A549 (cell line): ENCODE results near the gene PRKN.

Source experiments
- CBX2 ChIP-seq: fragments of 200-600 bp; sonication (generic); IDR thresholded peaks from 2 replicates; pipeline ENCODE4 v1.6.1; 2016; ENCODE audit warnings: low read depth, mild to moderate bottlenecking, borderline replicate concordance
- CEBPB ChIP-seq, 2 experiments: fragments of >200 bp in 1 of 2; sonication (Bioruptor Twin) in 1 of 2; formaldehyde crosslinking in 1 of 2; IDR thresholded peaks; 2 replicates each; pipeline ENCODE4 v1.6.1; 2012 to 2016
- ESRRA ChIP-seq: fragments of 150-350 bp; IDR thresholded peaks from 2 replicates; pipeline ENCODE4 v1.6.1; 2014; ENCODE audit warnings: mild to moderate bottlenecking, low read length, borderline replicate concordance
- HDAC2 ChIP-seq: fragments of 200-600 bp; sonication (generic); IDR thresholded peaks from 2 replicates; pipeline ENCODE4 v1.6.1; 2016
- KDM1A ChIP-seq: fragments of 200-600 bp; sonication (generic); IDR thresholded peaks from 2 replicates; pipeline ENCODE4 v1.6.1; 2016; ENCODE audit warnings: low read depth, mild to moderate bottlenecking
- MAFK ChIP-seq: fragments of 450-650 bp; IDR thresholded peaks from 2 replicates; pipeline ENCODE4 v1.6.1; 2014; ENCODE audit not compliant: partially characterized antibody
- MYC ChIP-seq: IDR thresholded peaks from 2 replicates; pipeline ENCODE4 v1.6.1; 2012; ENCODE audit warnings: mild to moderate bottlenecking, inconsistent platforms, low read length, improper control_type of control experiment, borderline replicate concordance
- POLR2A ChIP-seq: IDR thresholded peaks from 2 replicates; pipeline ENCODE4 v1.6.1; 2012; ENCODE audit warnings: mild to moderate bottlenecking, low read length
- POLR2AphosphoS2 ChIP-seq: conservative IDR thresholded peaks from 2 replicates; pipeline ENCODE4 v1.6.1; 2012; ENCODE audit warnings: low read length, improper control_type of control experiment, inconsistent platforms
- RARB ChIP-seq: fragments of 250-450 bp; sonication (Bioruptor Pico); IDR thresholded peaks from 2 replicates; pipeline ENCODE4 v1.8.0; 2021; ENCODE audit warnings: mild to moderate bottlenecking, moderate library complexity
- RFX5 ChIP-seq: fragments of 450-650 bp; IDR thresholded peaks from 2 replicates; pipeline ENCODE4 v1.7.1; 2014; ENCODE audit warnings: antibody characterized with exemption, mild to moderate bottlenecking, moderate library complexity
- SMC3 ChIP-seq: fragments of >200 bp; sonication (Bioruptor Twin); formaldehyde crosslinking; IDR thresholded peaks from 3 replicates; pipeline ENCODE4 v1.6.1; 2018; ENCODE audit warnings: inconsistent platforms
- TF ChIP-seq, protein P1 (sequence below): fragments of >200 bp; sonication (Bioruptor Twin); formaldehyde crosslinking; IDR thresholded peaks from 3 replicates; pipeline ENCODE4 v1.5.1; 2016
- TF ChIP-seq, protein P2 (sequence below): fragments of 200-600 bp; sonication (generic); IDR thresholded peaks from 2 replicates; pipeline ENCODE4 v1.6.1; 2016; ENCODE audit warnings: antibody characterized with exemption, mild to moderate bottlenecking, moderate library complexity

GRCh38 chr6:161840380-161840779 is 887.2 kb downstream of the PRKN start:
- TF ChIP-seq, protein P1, sequence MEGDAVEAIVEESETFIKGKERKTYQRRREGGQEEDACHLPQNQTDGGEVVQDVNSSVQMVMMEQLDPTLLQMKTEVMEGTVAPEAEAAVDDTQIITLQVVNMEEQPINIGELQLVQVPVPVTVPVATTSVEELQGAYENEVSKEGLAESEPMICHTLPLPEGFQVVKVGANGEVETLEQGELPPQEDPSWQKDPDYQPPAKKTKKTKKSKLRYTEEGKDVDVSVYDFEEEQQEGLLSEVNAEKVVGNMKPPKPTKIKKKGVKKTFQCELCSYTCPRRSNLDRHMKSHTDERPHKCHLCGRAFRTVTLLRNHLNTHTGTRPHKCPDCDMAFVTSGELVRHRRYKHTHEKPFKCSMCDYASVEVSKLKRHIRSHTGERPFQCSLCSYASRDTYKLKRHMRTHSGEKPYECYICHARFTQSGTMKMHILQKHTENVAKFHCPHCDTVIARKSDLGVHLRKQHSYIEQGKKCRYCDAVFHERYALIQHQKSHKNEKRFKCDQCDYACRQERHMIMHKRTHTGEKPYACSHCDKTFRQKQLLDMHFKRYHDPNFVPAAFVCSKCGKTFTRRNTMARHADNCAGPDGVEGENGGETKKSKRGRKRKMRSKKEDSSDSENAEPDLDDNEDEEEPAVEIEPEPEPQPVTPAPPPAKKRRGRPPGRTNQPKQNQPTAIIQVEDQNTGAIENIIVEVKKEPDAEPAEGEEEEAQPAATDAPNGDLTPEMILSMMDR: no peak
- TF ChIP-seq HDAC2 (no peak), KDM1A (no peak), CEBPB (IDR thresholded peaks at IDR 0.05) (no peak), RFX5 (no peak), MYC (no peak), POLR2A (no peak), SMC3 (no peak), ESRRA (no peak), POLR2AphosphoS2 (no peak), RARB (CRISPR knock-in tag) (no peak), CBX2 (no peak), MAFK (no peak)
- TF ChIP-seq, protein P2, sequence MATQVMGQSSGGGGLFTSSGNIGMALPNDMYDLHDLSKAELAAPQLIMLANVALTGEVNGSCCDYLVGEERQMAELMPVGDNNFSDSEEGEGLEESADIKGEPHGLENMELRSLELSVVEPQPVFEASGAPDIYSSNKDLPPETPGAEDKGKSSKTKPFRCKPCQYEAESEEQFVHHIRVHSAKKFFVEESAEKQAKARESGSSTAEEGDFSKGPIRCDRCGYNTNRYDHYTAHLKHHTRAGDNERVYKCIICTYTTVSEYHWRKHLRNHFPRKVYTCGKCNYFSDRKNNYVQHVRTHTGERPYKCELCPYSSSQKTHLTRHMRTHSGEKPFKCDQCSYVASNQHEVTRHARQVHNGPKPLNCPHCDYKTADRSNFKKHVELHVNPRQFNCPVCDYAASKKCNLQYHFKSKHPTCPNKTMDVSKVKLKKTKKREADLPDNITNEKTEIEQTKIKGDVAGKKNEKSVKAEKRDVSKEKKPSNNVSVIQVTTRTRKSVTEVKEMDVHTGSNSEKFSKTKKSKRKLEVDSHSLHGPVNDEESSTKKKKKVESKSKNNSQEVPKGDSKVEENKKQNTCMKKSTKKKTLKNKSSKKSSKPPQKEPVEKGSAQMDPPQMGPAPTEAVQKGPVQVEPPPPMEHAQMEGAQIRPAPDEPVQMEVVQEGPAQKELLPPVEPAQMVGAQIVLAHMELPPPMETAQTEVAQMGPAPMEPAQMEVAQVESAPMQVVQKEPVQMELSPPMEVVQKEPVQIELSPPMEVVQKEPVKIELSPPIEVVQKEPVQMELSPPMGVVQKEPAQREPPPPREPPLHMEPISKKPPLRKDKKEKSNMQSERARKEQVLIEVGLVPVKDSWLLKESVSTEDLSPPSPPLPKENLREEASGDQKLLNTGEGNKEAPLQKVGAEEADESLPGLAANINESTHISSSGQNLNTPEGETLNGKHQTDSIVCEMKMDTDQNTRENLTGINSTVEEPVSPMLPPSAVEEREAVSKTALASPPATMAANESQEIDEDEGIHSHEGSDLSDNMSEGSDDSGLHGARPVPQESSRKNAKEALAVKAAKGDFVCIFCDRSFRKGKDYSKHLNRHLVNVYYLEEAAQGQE: no peak
